Mononuclear cell (primary cell): Measurements from ENCODE around the gene CD4. TPM values are rescaled to one million over a fixed set of nuclear protein-coding genes. Genes with fewer than 3 reads are reported as not detected.

Source experiments
- H3K27me3 ChIP-seq: 2 replicates; pipeline ENCODE4 v1.6.0; 2011; ENCODE audit warnings: low read length, control low read depth; ENCODE audit not compliant: insufficient read depth
- H3K4me1 ChIP-seq: 2 replicates; pipeline ENCODE4 v1.5.1; 2011; ENCODE audit warnings: mild to moderate bottlenecking, low read length, control low read depth; ENCODE audit not compliant: insufficient read depth
- H3K4me3 ChIP-seq: 2 replicates; pipeline ENCODE4 v1.5.1; 2011; ENCODE audit warnings: mild to moderate bottlenecking, low read length, moderate library complexity
- H3K9me3 ChIP-seq: 2 replicates; pipeline ENCODE4 v1.5.1; 2011; ENCODE audit warnings: low read depth, mild to moderate bottlenecking, control low read depth, low read length
- total RNA-seq: library from RNA; depleted of rRNA; stranded (reverse); fragments of >200 nt; gene quantifications from one replicate; pipeline ENCODE4 v1.2.3, GENCODE V29; 2012

The CD4 gene
- total RNA-seq, 1 donor, result 94.3 TPM

GRCh38 chr12:6780573-6780972, 8.8 kb upstream of the CD4 start:
- Histone ChIP-seq H3K4me1 (peaks cover 47% of the 10 kb centered on the region), H3K9me3 (no peaks in the 10 kb centered on the region), H3K27me3 (peaks cover 16% of the 10 kb centered on the region), H3K4me3 (no peak overlapping the region)

- Histone ChIP-seq H3K4me1 (peaks cover 63% of the 10 kb centered on the region), H3K4me3 (no peak overlapping the region), H3K27me3 (peaks cover 2% of the 10 kb centered on the region), H3K9me3 (no peaks in the 10 kb centered on the region)
Measured at GRCh38 chr12:6782119-6782518, 7.2 kb upstream of the CD4 start.

GRCh38 chr12:6782850-6783566, 6.3 kb upstream of the CD4 start:
- Histone ChIP-seq H3K4me1 (peaks cover 67% of the 10 kb centered on the region), H3K9me3 (no peaks in the 10 kb centered on the region), H3K27me3 (no peaks in the 10 kb centered on the region), H3K4me3 (no peak overlapping the region)

- Histone ChIP-seq H3K27me3 (no peaks in the 10 kb centered on the region), H3K4me3 (no peak overlapping the region), H3K4me1 (peaks cover 64% of the 10 kb centered on the region), H3K9me3 (no peaks in the 10 kb centered on the region)
Measured at GRCh38 chr12:6783828-6784227, 5.5 kb upstream of the CD4 start.

GRCh38 chr12:6784296-6784695, 5.0 kb upstream of the CD4 start:
- H3K27me3 ChIP-seq, result no peaks in the 10 kb centered on the region
- H3K4me1 ChIP-seq, result peaks cover 64% of the 10 kb centered on the region
- no peak overlapping the region for H3K4me3 ChIP-seq
- no peaks in the 10 kb centered on the region for H3K9me3 ChIP-seq

- H3K9me3 ChIP-seq, result no peaks in the 10 kb centered on the region
- no peaks in the 10 kb centered on the region for H3K27me3 ChIP-seq
- H3K4me3 ChIP-seq, result no peak overlapping the region
- peaks cover 63% of the 10 kb centered on the region for H3K4me1 ChIP-seq
Measured at GRCh38 chr12:6784761-6785160, 4.6 kb upstream of the CD4 start.

GRCh38 chr12:6786416-6787094, 2.8 kb upstream of the CD4 start:
- peaks cover 66% of the 10 kb centered on the region for H3K4me1 ChIP-seq
- H3K9me3 ChIP-seq, result no peaks in the 10 kb centered on the region
- no peak overlapping the region for H3K4me3 ChIP-seq
- H3K27me3 ChIP-seq, result no peaks in the 10 kb centered on the region

- H3K9me3 ChIP-seq, result no peaks in the 10 kb centered on the region
- no peaks in the 10 kb centered on the region for H3K27me3 ChIP-seq
- peaks cover 73% of the 10 kb centered on the region for H3K4me1 ChIP-seq
- no peak overlapping the region for H3K4me3 ChIP-seq
Measured at GRCh38 chr12:6787309-6787708, 2.0 kb upstream of the CD4 start.

GRCh38 chr12:6790496-6791150, 1.3 kb downstream of the CD4 start:
- H3K4me3 ChIP-seq, result peak overlapping the region; percentile 63
- H3K9me3 ChIP-seq, result no peaks in the 10 kb centered on the region
- H3K4me1 ChIP-seq, result peaks cover 66% of the 10 kb centered on the region
- H3K27me3 ChIP-seq, result no peaks in the 10 kb centered on the region

GRCh38 chr12:6791931-6792520, 2.7 kb downstream of the CD4 start:
- Histone ChIP-seq H3K9me3 (no peaks in the 10 kb centered on the region), H3K4me1 (peaks cover 52% of the 10 kb centered on the region), H3K27me3 (no peaks in the 10 kb centered on the region), H3K4me3 (peak overlapping the region; percentile 35)

GRCh38 chr12:6792522-6793201, 3.3 kb downstream of the CD4 start:
- Histone ChIP-seq H3K4me1 (peaks cover 46% of the 10 kb centered on the region), H3K4me3 (peak overlapping the region; percentile 35), H3K9me3 (no peaks in the 10 kb centered on the region), H3K27me3 (no peaks in the 10 kb centered on the region)

GRCh38 chr12:6795088-6795487, 5.8 kb downstream of the CD4 start:
- peaks cover 36% of the 10 kb centered on the region for H3K4me1 ChIP-seq
- no peaks in the 10 kb centered on the region for H3K27me3 ChIP-seq
- H3K4me3 ChIP-seq, result no peak overlapping the region
- no peaks in the 10 kb centered on the region for H3K9me3 ChIP-seq

GRCh38 chr12:6796576-6796975, 7.2 kb downstream of the CD4 start:
- Histone ChIP-seq H3K4me3 (no peak overlapping the region), H3K27me3 (no peaks in the 10 kb centered on the region), H3K9me3 (no peaks in the 10 kb centered on the region), H3K4me1 (peaks cover 23% of the 10 kb centered on the region)

GRCh38 chr12:6799147-6799546, 9.8 kb downstream of the CD4 start:
- no peaks in the 10 kb centered on the region for H3K9me3 ChIP-seq
- no peak overlapping the region for H3K4me3 ChIP-seq
- no peaks in the 10 kb centered on the region for H3K27me3 ChIP-seq
- H3K4me1 ChIP-seq, result no peaks in the 10 kb centered on the region

- no peaks in the 10 kb centered on the region for H3K9me3 ChIP-seq
- no peak overlapping the region for H3K4me3 ChIP-seq
- no peaks in the 10 kb centered on the region for H3K27me3 ChIP-seq
- H3K4me1 ChIP-seq, result peaks cover 1% of the 10 kb centered on the region
Measured at GRCh38 chr12:6807170-6807569, 17.8 kb downstream of the CD4 start.
